ENCODE results near the gene CLEC18A. TPM values are rescaled to one million over a fixed set of nuclear protein-coding genes. Genes with fewer than 3 reads are reported as not detected.

The CLEC18A gene
- total RNA-seq, 4 donors from 2014 or later, result 0.83 to 9.9 (median 4.9) TPM

DNA sequence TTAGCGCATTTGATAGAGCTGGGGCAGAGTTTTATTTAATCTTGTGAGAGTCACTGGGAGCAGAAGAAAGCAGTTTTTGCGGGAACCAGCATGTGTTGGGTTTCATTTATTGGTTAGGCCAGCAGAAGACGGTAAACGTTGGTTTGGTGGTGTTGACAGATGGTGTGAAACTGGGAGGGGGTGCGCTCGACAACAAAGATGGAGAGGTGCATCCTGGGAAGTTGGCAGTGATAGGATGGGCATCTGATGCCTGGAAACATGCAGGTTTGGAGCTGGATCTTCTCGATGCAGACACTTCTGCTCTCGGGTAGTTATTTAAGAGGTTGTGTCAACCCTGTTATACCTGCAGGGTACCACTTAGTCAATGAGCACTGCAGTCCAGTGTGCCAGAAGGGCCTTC, 24.9 kb upstream of the CLEC18A start:
- no peaks in the 10 kb centered on the region for H3K27me3 ChIP-seq
- H3K4me1 ChIP-seq, result no peaks in the 10 kb centered on the region
- TF ChIP-seq POLR2A (IDR thresholded peaks at IDR 0.05), result no peak
- TF ChIP-seq, protein P1, sequence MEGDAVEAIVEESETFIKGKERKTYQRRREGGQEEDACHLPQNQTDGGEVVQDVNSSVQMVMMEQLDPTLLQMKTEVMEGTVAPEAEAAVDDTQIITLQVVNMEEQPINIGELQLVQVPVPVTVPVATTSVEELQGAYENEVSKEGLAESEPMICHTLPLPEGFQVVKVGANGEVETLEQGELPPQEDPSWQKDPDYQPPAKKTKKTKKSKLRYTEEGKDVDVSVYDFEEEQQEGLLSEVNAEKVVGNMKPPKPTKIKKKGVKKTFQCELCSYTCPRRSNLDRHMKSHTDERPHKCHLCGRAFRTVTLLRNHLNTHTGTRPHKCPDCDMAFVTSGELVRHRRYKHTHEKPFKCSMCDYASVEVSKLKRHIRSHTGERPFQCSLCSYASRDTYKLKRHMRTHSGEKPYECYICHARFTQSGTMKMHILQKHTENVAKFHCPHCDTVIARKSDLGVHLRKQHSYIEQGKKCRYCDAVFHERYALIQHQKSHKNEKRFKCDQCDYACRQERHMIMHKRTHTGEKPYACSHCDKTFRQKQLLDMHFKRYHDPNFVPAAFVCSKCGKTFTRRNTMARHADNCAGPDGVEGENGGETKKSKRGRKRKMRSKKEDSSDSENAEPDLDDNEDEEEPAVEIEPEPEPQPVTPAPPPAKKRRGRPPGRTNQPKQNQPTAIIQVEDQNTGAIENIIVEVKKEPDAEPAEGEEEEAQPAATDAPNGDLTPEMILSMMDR (IDR thresholded peaks at IDR 0.05), result no peak
- H3K36me3 ChIP-seq, result peaks cover 0 to 29% (median 0%) of the 10 kb centered on the region in 3 donors
- no peak overlapping the region for H3K27ac ChIP-seq
- no peak overlapping the region for H3K4me3 ChIP-seq
- DNase-seq, result no peak
- H3K9me3 ChIP-seq, result no peaks in the 10 kb centered on the region

GRCh38 chr16:69927056-69927757, 23.9 kb upstream of the CLEC18A start:
- no peak for DNase-seq
- Histone ChIP-seq H3K9me3 (no peaks in the 10 kb centered on the region), H3K27me3 (no peaks in the 10 kb centered on the region), H3K27ac (peak overlapping the region in 2 of 4 donors; percentile 17 to 43), H3K4me3 (no peak overlapping the region), H3K4me1 (no peaks in the 10 kb centered on the region), H3K36me3 (peaks cover 0 to 37% (median 0%) of the 10 kb centered on the region in 3 donors)
- no peak for TF ChIP-seq POLR2A (IDR thresholded peaks at IDR 0.05)
- TF ChIP-seq, protein P1 (IDR thresholded peaks at IDR 0.05), result no peak

GRCh38 chr16:69928856-69929400, 22.2 kb upstream of the CLEC18A start:
- H3K36me3 ChIP-seq, result peaks cover 0 to 52% (median 0%) of the 10 kb centered on the region in 3 donors

DNA sequence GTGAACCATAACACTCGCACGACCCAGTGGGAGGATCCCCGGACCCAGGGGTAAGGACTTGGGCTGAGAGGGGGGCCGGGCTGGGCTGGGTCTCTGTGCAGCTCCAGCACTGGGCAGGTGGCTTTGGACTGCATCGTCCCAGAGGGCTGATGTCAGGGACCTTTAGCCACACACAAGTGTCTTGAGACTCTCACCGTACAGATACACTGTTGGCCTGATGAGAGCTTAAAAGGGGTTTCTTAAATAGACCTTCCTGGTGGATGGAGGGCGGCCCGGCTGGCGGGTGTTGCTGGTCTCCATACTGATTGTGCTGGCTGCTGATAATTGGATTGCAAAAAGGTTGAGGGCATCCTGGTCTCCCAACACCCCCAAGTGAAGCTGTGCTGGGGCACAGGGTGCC, 21.7 kb upstream of the CLEC18A start:
- no peaks in the 10 kb centered on the region for H3K9me3 ChIP-seq
- H3K36me3 ChIP-seq, result peaks cover 0 to 52% (median 0%) of the 10 kb centered on the region in 3 donors
- no peak for DNase-seq
- no peaks in the 10 kb centered on the region for H3K27me3 ChIP-seq
- no peak overlapping the region for H3K27ac ChIP-seq
- H3K4me3 ChIP-seq, result no peak overlapping the region
- no peaks in the 10 kb centered on the region for H3K4me1 ChIP-seq
- TF ChIP-seq POLR2A (IDR thresholded peaks at IDR 0.05), result no peak
- TF ChIP-seq, protein P1 (IDR thresholded peaks at IDR 0.05), result no peak

More at GRCh38 chr16:69928856-69929400, 22.2 kb upstream of the CLEC18A start:
- Histone ChIP-seq H3K4me1 (no peaks in the 10 kb centered on the region), H3K27ac (no peak overlapping the region), H3K4me3 (no peak overlapping the region), H3K27me3 (no peaks in the 10 kb centered on the region), H3K9me3 (no peaks in the 10 kb centered on the region)
- TF ChIP-seq, protein P1 (IDR thresholded peaks at IDR 0.05), result no peak
- no peak for TF ChIP-seq POLR2A (IDR thresholded peaks at IDR 0.05)
- no peak for DNase-seq

DNA sequence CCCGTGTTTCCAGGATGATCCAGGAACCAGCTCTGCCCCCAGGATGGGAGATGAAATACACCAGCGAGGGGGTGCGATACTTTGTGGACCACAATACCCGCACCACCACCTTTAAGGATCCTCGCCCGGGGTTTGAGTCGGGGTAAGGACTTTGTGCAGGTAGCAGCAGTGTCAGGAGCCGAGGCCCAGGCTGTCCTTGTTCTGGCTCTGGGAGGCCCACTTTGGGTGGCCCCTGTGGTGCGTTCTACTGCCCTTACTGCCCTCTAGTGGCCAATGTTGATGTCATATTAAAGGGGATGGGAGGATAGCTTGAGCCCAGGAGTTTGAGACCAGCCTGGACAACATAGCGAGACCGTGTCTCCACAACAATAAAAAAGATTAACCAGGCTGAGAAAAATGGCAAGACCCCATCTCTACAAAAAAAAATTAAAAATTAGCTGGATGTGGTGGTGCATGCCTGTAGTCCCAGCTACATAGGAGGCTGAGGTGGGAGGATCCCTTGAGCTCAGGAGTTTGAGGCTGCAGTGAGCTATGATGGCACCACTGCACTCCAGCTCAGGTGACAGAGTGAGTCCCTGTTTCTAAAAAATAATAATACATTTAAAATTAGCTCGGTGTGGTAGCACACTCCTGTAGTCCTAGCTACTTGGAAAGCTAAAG, 20.9 kb upstream of the CLEC18A start:
- H3K36me3 ChIP-seq, result peaks cover 0 to 59% (median 0%) of the 10 kb centered on the region in 3 donors
- H3K9me3 ChIP-seq, result no peaks in the 10 kb centered on the region
- H3K4me1 ChIP-seq, result no peaks in the 10 kb centered on the region
- no peak overlapping the region for H3K27ac ChIP-seq
- TF ChIP-seq, protein P1 (IDR thresholded peaks at IDR 0.05), result peak; percentile 43 to 76 (median 70)
- TF ChIP-seq POLR2A (IDR thresholded peaks at IDR 0.05), result no peak
- no peaks in the 10 kb centered on the region for H3K27me3 ChIP-seq
- H3K4me3 ChIP-seq, result no peak overlapping the region
- DNase-seq, result peak in 2 of 3 donors; percentile 40 to 69
